K562 (cell line): ENCODE measurements around the gene GALNT13. TPM values are rescaled to one million over a fixed set of nuclear protein-coding genes. Genes with fewer than 3 reads are reported as not detected.

Experiments
- ATAC-seq: fragments of 200-7000 bp; cut with Tn5 transposase; 3 replicates; pipeline ENCODE4 v1.9.1; 2020; ENCODE audit warnings: moderate library complexity
- BruUV-seq: library from RNA; stranded (reverse); fragments of 400-500 nt; replicated peaks from 2 replicates; lab custom pipeline; 2021; lab: Mats Ljungman, UMichigan
- CTCF ChIA-PET: fragments of 300-600 bp; formaldehyde crosslinking; extraction: SDS; loops from one replicate; lab custom pipeline; 2021; ENCODE audit warnings: low intra/inter-chr PET ratio; lab: Yijun Ruan, JAX
- POLR2A ChIA-PET: fragments of 300-600, 350-650 bp; sonication (Branson Sonifier 250); formaldehyde crosslinking; extraction: SDS; loops from one replicate; lab custom pipeline; 2021; ENCODE audit warnings: antibody characterized with exemption, inconsistent platforms; lab: Yijun Ruan, JAX
- DNase-seq, 4 experiments: peaks; one replicate each; pipeline versions ENCODE4 v3.0.0 to v3.0.0-alpha.2; 2011 to 2018; ENCODE audit warnings: low spot score in 3 of 4, mixed read lengths in 3 of 4; ENCODE audit errors: extremely low read depth in 1 of 4
- FAIRE-seq: peaks from 2 replicates; lab custom pipeline; 2011; peaks lifted over from hg19 to GRCh38; lab: Jason Lieb, UNC
- H2AFZ ChIP-seq: 2 replicates; pipeline ENCODE4 v1.6.0; 2011; ENCODE audit warnings: low read depth, low read length, control low read depth, inconsistent platforms
- H3K27ac ChIP-seq: fragments of 200-600 bp; 3 replicates; pipeline ENCODE4 v1.8.0; 2011; ENCODE audit warnings: low read depth, mild to moderate bottlenecking, control low read depth, inconsistent platforms, low read length, moderate library complexity, mixed read lengths; ENCODE audit errors: extremely low read depth
- H3K27me3 ChIP-seq, 2 experiments: fragments of 300-600 bp in 1 of 2; 2 replicates in 1 of 2; 3 replicates in 1 of 2; pipeline versions ENCODE4 v1.6.0 to v1.8.0; 2011; ENCODE audit warnings: inconsistent platforms in 2 of 2, low read length in 2 of 2, mild to moderate bottlenecking in 1 of 2, mixed read lengths in 1 of 2, moderate library complexity in 1 of 2; ENCODE audit not compliant: control insufficient read depth in 2 of 2, insufficient read depth in 2 of 2
- H3K36me3 ChIP-seq: fragments of 300-600 bp; 3 replicates; pipeline ENCODE4 v1.8.0; 2011; ENCODE audit warnings: mild to moderate bottlenecking, low read length, inconsistent platforms; ENCODE audit not compliant: control insufficient read depth, insufficient read depth
- H3K4me1 ChIP-seq, 2 experiments: fragments of 200-600 bp in 1 of 2; replicated peaks in 1 of 2; 2 replicates in 1 of 2; 3 replicates in 1 of 2; pipeline versions ENCODE4 v1.5.1 to v1.8.0; 2011; ENCODE audit warnings: inconsistent platforms in 2 of 2, low read length in 2 of 2, mild to moderate bottlenecking in 1 of 2, mixed read lengths in 1 of 2, moderate library complexity in 1 of 2; ENCODE audit not compliant: control insufficient read depth in 2 of 2, insufficient read depth in 2 of 2
- H3K4me2 ChIP-seq: 2 replicates; pipeline ENCODE4 v1.6.1; 2011; ENCODE audit warnings: low read length, control low read depth, inconsistent platforms, mixed read lengths; ENCODE audit not compliant: insufficient read depth
- H3K4me3 ChIP-seq: fragments of 200-600 bp; sonication (generic), shearing (Covaris generic); 2 replicates; pipeline ENCODE4 v1.5.1; 2016; ENCODE audit warnings: control low read depth, inconsistent platforms
- H3K79me2 ChIP-seq: fragments of 200-600 bp; 3 replicates; pipeline ENCODE4 v1.8.0; 2011; ENCODE audit warnings: low read length, inconsistent platforms; ENCODE audit not compliant: control insufficient read depth, insufficient read depth
- H3K9ac ChIP-seq, 2 experiments: 2 replicates each; pipeline versions ENCODE4 v1.6.0 to v1.6.1; 2011; ENCODE audit warnings: low read depth in 2 of 2, low read length in 2 of 2, control low read depth in 1 of 2, inconsistent platforms in 1 of 2, mild to moderate bottlenecking in 1 of 2, mixed read lengths in 1 of 2; ENCODE audit not compliant: insufficient read depth in 1 of 2
- H3K9me1 ChIP-seq: one replicate; pipeline ENCODE4 v1.6.0; 2011; ENCODE audit warnings: inconsistent platforms, mild to moderate bottlenecking, low read length, moderate library complexity; ENCODE audit not compliant: control insufficient read depth, insufficient read depth
- H3K9me3 ChIP-seq: replicated peaks from 2 replicates; pipeline ENCODE4 v1.5.1; 2011; ENCODE audit warnings: low read depth, low read length, inconsistent platforms; ENCODE audit not compliant: control insufficient read depth, insufficient read depth
- H4K20me1 ChIP-seq: replicated peaks from 2 replicates; pipeline ENCODE4 v1.6.1; 2011; ENCODE audit warnings: low read length, inconsistent platforms, mixed read lengths; ENCODE audit not compliant: control insufficient read depth, insufficient read depth
- ARNT ChIP-seq, 2 experiments: fragments of 450-650 bp; IDR thresholded peaks; 2 replicates each; pipeline ENCODE4 v1.6.1; 2016; ENCODE audit warnings: mild to moderate bottlenecking in 1 of 2
- ATF7 ChIP-seq: fragments of 450-650 bp; IDR thresholded peaks from 2 replicates; pipeline ENCODE4 v1.7.1; 2014; ENCODE audit warnings: mild to moderate bottlenecking, moderate library complexity
- KHSRP ChIP-seq: fragments of 450-650 bp; IDR thresholded peaks from 2 replicates; pipeline ENCODE4 v1.6.1; 2017
- MECOM ChIP-seq: fragments of 250-450 bp; sonication (Bioruptor Pico); IDR thresholded peaks from 2 replicates; pipeline ENCODE4 v1.8.0; 2022; ENCODE audit warnings: inconsistent platforms
- MYC ChIP-seq, 2 experiments: fragments of 250-450 bp in 1 of 2; sonication (Bioruptor Pico) in 1 of 2; IDR thresholded peaks; 2 replicates each; pipeline versions ENCODE4 v1.5.1 to v1.6.1; 2012 to 2021; ENCODE audit warnings: low read depth in 2 of 2, borderline replicate concordance in 1 of 2, improper control_type of control experiment in 1 of 2, low read length in 1 of 2, mild to moderate bottlenecking in 1 of 2, moderate library complexity in 1 of 2
- TAF15 ChIP-seq: fragments of 200-400 bp; formaldehyde crosslinking; IDR thresholded peaks from 2 replicates; pipeline ENCODE4 v1.6.1; 2017; ENCODE audit warnings: mild to moderate bottlenecking, low read depth, low read length, moderate library complexity
- TGIF2 ChIP-seq: sonication (generic); formaldehyde crosslinking; IDR thresholded peaks from 2 replicates; pipeline ENCODE4 v1.8.1; 2022; ENCODE audit warnings: mild to moderate bottlenecking, missing genetic modification reagents, moderate library complexity
- ZC3H8 ChIP-seq: fragments of 450-650 bp; IDR thresholded peaks from 2 replicates; pipeline ENCODE4 v1.6.1; 2017
- ZNF165 ChIP-seq: fragments of 250-450 bp; sonication (Bioruptor Pico); IDR thresholded peaks from 2 replicates; pipeline ENCODE4 v1.4.0; 2020; ENCODE audit warnings: borderline replicate concordance
- ZNF217 ChIP-seq: sonication (generic); formaldehyde crosslinking; IDR thresholded peaks from 2 replicates; pipeline ENCODE4 v1.8.0; 2022; ENCODE audit warnings: mild to moderate bottlenecking, missing genetic modification reagents
- ZNF586 ChIP-seq: fragments of 450-650 bp; formaldehyde crosslinking; conservative IDR thresholded peaks from 2 replicates; pipeline ENCODE4 v1.4.0; 2020; ENCODE audit warnings: mild to moderate bottlenecking, moderate library complexity
- WGBS: fragments of 100-300 bp; shearing (Covaris generic); methylation state at CpG from one replicate; pipeline ENCODE4 v1.1.6; 2016; ENCODE audit warnings: low coverage, mixed read lengths; ENCODE audit not compliant: insufficient coverage; ENCODE audit errors: missing lambda C conversion rate; 5-methylcytosine and 5-hydroxymethylcytosine counted together
- in situ Hi-C: fragments of 300-500 bp; cut with MboI; formaldehyde crosslinking; loops from 4 replicates; pipeline ENCODE4 v1.15.0; 2018; ENCODE audit warnings: inconsistent platforms, mixed read lengths
- intact Hi-C: fragments of 100-400 bp; cut with micrococcal nuclease; formaldehyde crosslinking; loops from 2 replicates; pipeline ENCODE4 v1.14.2; 2022
- polyA plus RNA-seq, 8 experiments: library from polyadenylated mRNA; depleted of rRNA in 4 of 8; stranded (reverse) in 5 of 8; unstranded in 3 of 8; fragments of >200 nt; fragmentation: Nextera tagmentation in 2 of 8; fragmentation: Illumina TruSeq in 1 of 8; extraction: Ambion mirVana in 2 of 8; extraction: Trizol in 1 of 8; gene quantifications; 2 replicates each; pipeline versions ENCODE4 v1.2.1 to v1.2.3, GENCODE V29; 2011 to 2014; ENCODE audit warnings: inconsistent platforms in 1 of 8, missing spikeins in 1 of 8
- total RNA-seq, 7 experiments: library from RNA; depleted of rRNA in 6 of 7; stranded (reverse); fragments of >200 nt in 6 of 7; fragmentation: Illumina TruSeq in 2 of 7; extraction: Trizol in 2 of 7; gene quantifications; 2 replicates each; pipeline versions ENCODE4 v1.2.1 to v1.2.3, GENCODE V29; 2011 to 2021; ENCODE audit warnings: low replicate concordance in 1 of 7
- TF ChIP-seq, protein P1 (sequence below): sonication (generic); formaldehyde crosslinking; IDR thresholded peaks from 2 replicates; pipeline ENCODE4 v1.9.0; 2022; ENCODE audit warnings: mild to moderate bottlenecking, missing genetic modification reagents
- TF ChIP-seq, protein P2 (sequence below): fragments of 450-650 bp; IDR thresholded peaks from 2 replicates; pipeline ENCODE4 v1.6.1; 2016; ENCODE audit warnings: borderline replicate concordance
- TF ChIP-seq, protein P3 (sequence below): fragments of 250-450 bp; sonication (Bioruptor Pico); IDR thresholded peaks from 2 replicates; pipeline ENCODE4 v1.5.1; 2021; ENCODE audit warnings: mild to moderate bottlenecking
- TF ChIP-seq, protein P4 (sequence below): fragments of 250-450 bp; sonication (Bioruptor Pico); IDR thresholded peaks from 2 replicates; pipeline ENCODE4 v1.9.0; 2021; ENCODE audit warnings: mild to moderate bottlenecking

Gene GALNT13
- total and polyA plus RNA-seq, 9 of the 15 experiments (the other 6 are each of a cell fraction or from before 2014, with no cell fraction given) = not detected

DNA sequence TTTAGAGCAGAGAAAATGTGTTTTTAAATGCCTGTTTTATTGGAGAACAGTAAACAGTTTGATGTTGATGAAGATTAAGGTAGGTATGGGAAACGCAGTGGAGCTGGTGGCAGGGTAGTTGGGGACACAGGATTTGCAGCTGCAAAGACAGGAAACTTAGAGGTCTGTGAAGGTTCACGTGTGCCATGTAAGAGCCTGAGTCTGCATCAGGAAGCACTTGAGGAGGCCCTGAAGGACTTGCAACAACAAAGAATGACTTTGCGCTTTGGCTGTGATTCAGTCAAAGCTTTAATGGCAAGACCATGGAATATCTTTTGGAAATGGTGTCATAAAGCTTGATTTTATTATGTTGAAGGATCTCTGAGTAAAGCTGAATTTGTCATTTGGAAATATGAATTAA, 479.2 kb downstream of the GALNT13 start:
- H4K20me1 ChIP-seq = no peaks in the 10 kb centered on the region
- no peaks in the 10 kb centered on the region; the same call in 1 of the 2 replicates for H3K9me3 ChIP-seq
- intact Hi-C loops = no loop called here
- ChIA-PET POLR2A (no interaction called here), CTCF (no interaction called here)
- in situ Hi-C loops = no loop called here
- H3K36me3 ChIP-seq = no peaks in the 10 kb centered on the region
- H3K4me1 ChIP-seq = no peaks in the 10 kb centered on the region
- no peak overlapping the region for H3K4me2 ChIP-seq
- H3K9me1 ChIP-seq = no peaks in the 10 kb centered on the region
- FAIRE-seq (no peak), DNase-seq (no peak), ATAC-seq (no peak)
- no peak overlapping the region for H3K27ac ChIP-seq
- no peak overlapping the region for H3K4me3 ChIP-seq
- no peaks in the 10 kb centered on the region for H3K79me2 ChIP-seq
- no peak overlapping the region for H3K9ac ChIP-seq
- no peaks in the 10 kb centered on the region for H3K27me3 ChIP-seq
- BruUV-seq = no TSS peak
- 2% methylated on average over 3 of the region's 3 CpGs for WGBS
- no peak for TF ChIP-seq ARNT (IDR thresholded peaks at IDR 0.05)
- TF ChIP-seq MYC (IDR thresholded peaks at IDR 0.05; ENCODE audit: low read depth, low read length) = no peak
- TF ChIP-seq MYC (CRISPR knock-in tag; IDR thresholded peaks at IDR 0.05; ENCODE audit: borderline replicate concordance, low read depth) = no peak
- no peak for TF ChIP-seq ZC3H8
- no peak for TF ChIP-seq TGIF2 (CRISPR knock-in tag)
- TF ChIP-seq, protein P1, sequence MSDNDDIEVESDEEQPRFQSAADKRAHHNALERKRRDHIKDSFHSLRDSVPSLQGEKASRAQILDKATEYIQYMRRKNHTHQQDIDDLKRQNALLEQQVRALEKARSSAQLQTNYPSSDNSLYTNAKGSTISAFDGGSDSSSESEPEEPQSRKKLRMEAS (CRISPR knock-in tag) = no peak
- TF ChIP-seq, protein P2, sequence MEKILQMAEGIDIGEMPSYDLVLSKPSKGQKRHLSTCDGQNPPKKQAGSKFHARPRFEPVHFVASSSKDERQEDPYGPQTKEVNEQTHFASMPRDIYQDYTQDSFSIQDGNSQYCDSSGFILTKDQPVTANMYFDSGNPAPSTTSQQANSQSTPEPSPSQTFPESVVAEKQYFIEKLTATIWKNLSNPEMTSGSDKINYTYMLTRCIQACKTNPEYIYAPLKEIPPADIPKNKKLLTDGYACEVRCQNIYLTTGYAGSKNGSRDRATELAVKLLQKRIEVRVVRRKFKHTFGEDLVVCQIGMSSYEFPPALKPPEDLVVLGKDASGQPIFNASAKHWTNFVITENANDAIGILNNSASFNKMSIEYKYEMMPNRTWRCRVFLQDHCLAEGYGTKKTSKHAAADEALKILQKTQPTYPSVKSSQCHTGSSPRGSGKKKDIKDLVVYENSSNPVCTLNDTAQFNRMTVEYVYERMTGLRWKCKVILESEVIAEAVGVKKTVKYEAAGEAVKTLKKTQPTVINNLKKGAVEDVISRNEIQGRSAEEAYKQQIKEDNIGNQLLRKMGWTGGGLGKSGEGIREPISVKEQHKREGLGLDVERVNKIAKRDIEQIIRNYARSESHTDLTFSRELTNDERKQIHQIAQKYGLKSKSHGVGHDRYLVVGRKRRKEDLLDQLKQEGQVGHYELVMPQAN = no peak
- TF ChIP-seq ZNF165 = no peak
- TF ChIP-seq ZNF217 = no peak
- no peak for TF ChIP-seq TAF15
- TF ChIP-seq ZNF586 (CRISPR knock-in tag) = no peak
- no peak for TF ChIP-seq MECOM
- no peak for TF ChIP-seq KHSRP
- no peak for TF ChIP-seq ATF7
- TF ChIP-seq, protein P3, sequence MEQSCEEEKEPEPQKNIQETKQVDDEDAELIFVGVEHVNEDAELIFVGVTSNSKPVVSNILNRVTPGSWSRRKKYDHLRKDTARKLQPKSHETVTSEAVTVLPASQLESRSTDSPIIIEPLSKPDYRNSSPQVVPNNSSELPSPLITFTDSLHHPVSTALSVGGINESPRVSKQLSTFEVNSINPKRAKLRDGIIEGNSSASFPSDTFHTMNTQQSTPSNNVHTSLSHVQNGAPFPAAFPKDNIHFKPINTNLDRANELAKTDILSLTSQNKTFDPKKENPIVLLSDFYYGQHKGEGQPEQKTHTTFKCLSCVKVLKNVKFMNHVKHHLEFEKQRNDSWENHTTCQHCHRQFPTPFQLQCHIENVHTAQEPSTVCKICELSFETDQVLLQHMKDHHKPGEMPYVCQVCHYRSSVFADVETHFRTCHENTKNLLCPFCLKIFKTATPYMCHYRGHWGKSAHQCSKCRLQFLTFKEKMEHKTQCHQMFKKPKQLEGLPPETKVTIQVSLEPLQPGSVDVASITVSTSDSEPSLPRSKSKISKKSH = no peak
- TF ChIP-seq, protein P4, sequence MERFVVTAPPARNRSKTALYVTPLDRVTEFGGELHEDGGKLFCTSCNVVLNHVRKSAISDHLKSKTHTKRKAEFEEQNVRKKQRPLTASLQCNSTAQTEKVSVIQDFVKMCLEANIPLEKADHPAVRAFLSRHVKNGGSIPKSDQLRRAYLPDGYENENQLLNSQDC (CRISPR knock-in tag) = no peak
- H2AFZ ChIP-seq = no peak overlapping the region
